CD4-positive, alpha-beta memory T cell (primary cell): ENCODE results near the gene TCF7L2. TPM values are rescaled to one million over a fixed set of nuclear protein-coding genes. Genes with fewer than 3 reads are reported as not detected.
A peak's percentile ranks its signal among the peaks of the same experiment; 100 is the strongest.

Experiments
- CTCF ChIA-PET: fragments of 350-600 bp; sonication (Branson Sonifier 250); formaldehyde crosslinking; loops from one replicate; lab custom pipeline; 2021; ENCODE audit warnings: inconsistent platforms; ENCODE audit not compliant: partially characterized antibody; lab: Charles Lee
- POLR2A ChIA-PET: fragments of 350-600 bp; sonication (Branson Sonifier 250); formaldehyde crosslinking; loops from one replicate; lab custom pipeline; 2021; ENCODE audit not compliant: partially characterized antibody; lab: Charles Lee
- DNase-seq, 5 donors: peaks; one replicate each; pipeline versions ENCODE4 v3.0.0 to v3.0.0-alpha.2; 2020 to 2022; ENCODE audit warnings: mixed read lengths in 1 of 5
- H3K27ac ChIP-seq: one replicate; pipeline ENCODE4 v1.7.0; 2013; ENCODE audit warnings: low read depth, low read length
- H3K27me3 ChIP-seq: 2 replicates; pipeline ENCODE4 v1.7.0; 2013; ENCODE audit warnings: mild to moderate bottlenecking, low read length, moderate library complexity; ENCODE audit not compliant: insufficient read depth
- H3K36me3 ChIP-seq: 2 replicates; pipeline ENCODE4 v1.7.0; 2013; ENCODE audit warnings: mild to moderate bottlenecking, low read length, moderate library complexity; ENCODE audit not compliant: insufficient read depth
- H3K4me1 ChIP-seq: 2 replicates; pipeline ENCODE4 v1.7.0; 2013; ENCODE audit warnings: mild to moderate bottlenecking, low read length, moderate library complexity; ENCODE audit not compliant: insufficient read depth
- H3K4me3 ChIP-seq, 2 donors: one replicate each; pipeline ENCODE4 v1.7.0; 2013; ENCODE audit warnings: low read length in 2 of 2, mild to moderate bottlenecking in 1 of 2
- H3K9me3 ChIP-seq, 2 donors: one replicate each; pipeline ENCODE4 v1.7.0; 2013; ENCODE audit warnings: low read length in 2 of 2, control low read depth in 1 of 2; ENCODE audit not compliant: control insufficient read depth in 1 of 2
- H3K27ac Mint-ChIP-seq, 7 donors: one replicate each; pipeline ENCODE4 v1.8.0; 2020 to 2021; ENCODE audit warnings: mixed read lengths in 7 of 7, mild to moderate bottlenecking in 6 of 7, inconsistent platforms in 3 of 7, moderate library complexity in 3 of 7
- H3K27me3 Mint-ChIP-seq, 2 donors: one replicate each; pipeline ENCODE4 v1.8.0; 2020 to 2021; ENCODE audit warnings: mixed read lengths in 2 of 2
- H3K36me3 Mint-ChIP-seq, 2 donors: one replicate each; pipeline ENCODE4 v1.8.0; 2020 to 2021; ENCODE audit warnings: mixed read lengths in 2 of 2, inconsistent platforms in 1 of 2, mild to moderate bottlenecking in 1 of 2
- H3K4me1 Mint-ChIP-seq, 4 donors: one replicate each; pipeline ENCODE4 v1.8.0; 2020 to 2021; ENCODE audit warnings: mixed read lengths in 4 of 4, mild to moderate bottlenecking in 1 of 4
- H3K4me3 Mint-ChIP-seq, 8 donors: one replicate each; pipeline ENCODE4 v1.8.0; 2020 to 2021; ENCODE audit warnings: mixed read lengths in 8 of 8, mild to moderate bottlenecking in 7 of 8, moderate library complexity in 6 of 8, inconsistent platforms in 3 of 8
- H3K9me3 Mint-ChIP-seq, 8 donors: one replicate each; pipeline ENCODE4 v1.8.0; 2020 to 2021; ENCODE audit warnings: mixed read lengths in 8 of 8, mild to moderate bottlenecking in 5 of 8, inconsistent platforms in 3 of 8, moderate library complexity in 1 of 8
- intact Hi-C: fragments of 100-400 bp; cut with micrococcal nuclease; formaldehyde crosslinking; loops from one replicate; pipeline ENCODE4 v1.15.1; 2023
- polyA plus RNA-seq, 2 donors: library from polyadenylated mRNA; unstranded; fragments of 300-500 nt; fragmentation: Illumina TruSeq; gene quantifications; one replicate each; pipeline ENCODE4 v1.2.3, GENCODE V29; 2021
- total RNA-seq, 2 experiments: library from RNA; stranded (reverse); gene quantifications; one replicate each; pipeline ENCODE4 v1.2.3, GENCODE V29; 2021

Gene TCF7L2
- total and polyA plus RNA-seq, 4 experiments from 2014 or later, result 0.16 to 3.2 (median 1.8) TPM

- no peaks in the 10 kb centered on the region for H3K4me1 ChIP-seq
- H3K9me3 Mint-ChIP-seq, result no peaks in the 10 kb centered on the region
- DNase-seq, result no peak
- no peaks in the 10 kb centered on the region for H3K36me3 ChIP-seq
- no peak overlapping the region for H3K4me3 ChIP-seq
- peaks cover 3 to 5% of the 10 kb centered on the region in 2 donors for H3K27me3 Mint-ChIP-seq
- H3K27me3 ChIP-seq, result no peaks in the 10 kb centered on the region
- H3K36me3 Mint-ChIP-seq, result no peaks in the 10 kb centered on the region
- POLR2A ChIA-PET, result no interaction called here
- intact Hi-C loops, result no loop called here
- no peaks in the 10 kb centered on the region for H3K9me3 ChIP-seq
- peaks cover 0 to 4% (median 0%) of the 10 kb centered on the region in 4 donors for H3K4me1 Mint-ChIP-seq
- CTCF ChIA-PET, result no interaction called here
- H3K27ac ChIP-seq, result no peak overlapping the region
- H3K4me3 Mint-ChIP-seq, result no peak overlapping the region
- H3K27ac Mint-ChIP-seq, result no peak overlapping the region
These were observed 50.4 kb downstream of the TCF7L2 start for GRCh38 chr10:113000442-113000841.

GRCh38 chr10:113000876-113001598, 51.0 kb downstream of the TCF7L2 start:
- POLR2A ChIA-PET, result no interaction called here

GRCh38 chr10:113001599-113002448, 51.8 kb downstream of the TCF7L2 start:
- no peak for DNase-seq
- peaks cover 13 to 16% of the 10 kb centered on the region in 2 donors for H3K27me3 Mint-ChIP-seq
- Histone ChIP-seq H3K36me3 (no peaks in the 10 kb centered on the region), H3K27me3 (peaks cover 4% of the 10 kb centered on the region), H3K4me3 (no peak overlapping the region), H3K9me3 (no peaks in the 10 kb centered on the region), H3K27ac (no peak overlapping the region), H3K4me1 (peaks cover 13% of the 10 kb centered on the region)
- peaks cover 7 to 18% (median 12%) of the 10 kb centered on the region in 4 donors for H3K4me1 Mint-ChIP-seq
- POLR2A ChIA-PET, result no interaction called here
- intact Hi-C loops, result no loop called here
- CTCF ChIA-PET, result interaction anchor here (0.6 kb wide), 1 partner anchor 52 kb away, joined by 3 read pairs; the partner anchor contains the start of gene TCF7L2
- no peaks in the 10 kb centered on the region for H3K36me3 Mint-ChIP-seq
- no peak overlapping the region for H3K4me3 Mint-ChIP-seq
- no peaks in the 10 kb centered on the region for H3K9me3 Mint-ChIP-seq
- no peak overlapping the region for H3K27ac Mint-ChIP-seq

More at GRCh38 chr10:113000876-113001598, 51.0 kb downstream of the TCF7L2 start:
- no peaks in the 10 kb centered on the region for H3K36me3 Mint-ChIP-seq
- H3K4me1 ChIP-seq, result peaks cover 5% of the 10 kb centered on the region
- no peak overlapping the region for H3K27ac ChIP-seq
- peaks cover 4% of the 10 kb centered on the region for H3K27me3 ChIP-seq
- intact Hi-C loops, result no loop called here
- no peak overlapping the region for H3K27ac Mint-ChIP-seq
- H3K4me1 Mint-ChIP-seq, result peaks cover 0 to 10% (median 4%) of the 10 kb centered on the region in 4 donors
- DNase-seq, result no peak
- H3K4me3 ChIP-seq, result no peak overlapping the region
- H3K27me3 Mint-ChIP-seq, result peaks cover 7 to 10% of the 10 kb centered on the region in 2 donors
- no peaks in the 10 kb centered on the region for H3K9me3 Mint-ChIP-seq
- H3K36me3 ChIP-seq, result no peaks in the 10 kb centered on the region
- CTCF ChIA-PET, result no interaction called here
- no peaks in the 10 kb centered on the region for H3K9me3 ChIP-seq
- no peak overlapping the region for H3K4me3 Mint-ChIP-seq

GRCh38 chr10:113002449-113002777, 52.4 kb downstream of the TCF7L2 start:
- peaks cover 13 to 24% (median 18%) of the 10 kb centered on the region in 4 donors for H3K4me1 Mint-ChIP-seq
- no peak overlapping the region for H3K4me3 Mint-ChIP-seq
- H3K36me3 Mint-ChIP-seq, result no peaks in the 10 kb centered on the region
- intact Hi-C loops, result no loop called here
- no peaks in the 10 kb centered on the region for H3K9me3 Mint-ChIP-seq
- H3K36me3 ChIP-seq, result no peaks in the 10 kb centered on the region
- H3K9me3 ChIP-seq, result no peaks in the 10 kb centered on the region
- no peak overlapping the region for H3K27ac ChIP-seq
- no peak for DNase-seq
- POLR2A ChIA-PET, result no interaction called here
- peaks cover 19% of the 10 kb centered on the region for H3K4me1 ChIP-seq
- CTCF ChIA-PET, result interaction anchor here (0.6 kb wide), 1 partner anchor 52 kb away, joined by 3 read pairs; the partner anchor contains the start of gene TCF7L2
- H3K27me3 Mint-ChIP-seq, result peaks cover 17 to 18% of the 10 kb centered on the region in 2 donors
- H3K27ac Mint-ChIP-seq, result no peak overlapping the region
- peaks cover 4% of the 10 kb centered on the region for H3K27me3 ChIP-seq
- H3K4me3 ChIP-seq, result no peak overlapping the region

GRCh38 chr10:113003052-113003451, 53.0 kb downstream of the TCF7L2 start:
- peaks cover 18 to 19% of the 10 kb centered on the region in 2 donors for H3K27me3 Mint-ChIP-seq
- ChIA-PET POLR2A (no interaction called here), CTCF (no interaction called here)
- no peaks in the 10 kb centered on the region for H3K9me3 ChIP-seq
- H3K27ac Mint-ChIP-seq, result no peak overlapping the region
- no peak overlapping the region for H3K27ac ChIP-seq
- no peaks in the 10 kb centered on the region for H3K36me3 ChIP-seq
- H3K4me3 Mint-ChIP-seq, result no peak overlapping the region
- DNase-seq, result no peak
- H3K27me3 ChIP-seq, result peaks cover 4% of the 10 kb centered on the region
- H3K4me1 ChIP-seq, result peaks cover 25% of the 10 kb centered on the region
- intact Hi-C loops, result no loop called here
- peaks cover 19 to 30% (median 24%) of the 10 kb centered on the region in 4 donors for H3K4me1 Mint-ChIP-seq
- no peak overlapping the region for H3K4me3 ChIP-seq
- H3K9me3 Mint-ChIP-seq, result no peaks in the 10 kb centered on the region
- no peaks in the 10 kb centered on the region for H3K36me3 Mint-ChIP-seq

GRCh38 chr10:113004069-113004618, 54.1 kb downstream of the TCF7L2 start:
- peaks cover 21 to 24% of the 10 kb centered on the region in 2 donors for H3K27me3 Mint-ChIP-seq
- Histone ChIP-seq H3K27me3 (peaks cover 4% of the 10 kb centered on the region), H3K9me3 (no peaks in the 10 kb centered on the region), H3K4me1 (peaks cover 29% of the 10 kb centered on the region), H3K36me3 (no peaks in the 10 kb centered on the region), H3K4me3 (no peak overlapping the region), H3K27ac (no peak overlapping the region)
- ChIA-PET POLR2A (no interaction called here), CTCF (no interaction called here)
- H3K4me1 Mint-ChIP-seq, result peaks cover 25 to 41% (median 31%) of the 10 kb centered on the region in 4 donors
- peak overlapping the region in 1 of 7 donors; percentile 49 for H3K27ac Mint-ChIP-seq
- intact Hi-C loops, result no loop called here
- no peak overlapping the region for H3K4me3 Mint-ChIP-seq
- H3K9me3 Mint-ChIP-seq, result no peaks in the 10 kb centered on the region
- H3K36me3 Mint-ChIP-seq, result no peaks in the 10 kb centered on the region
- no peak for DNase-seq

GRCh38 chr10:113005380-113005779, 55.3 kb downstream of the TCF7L2 start:
- Histone ChIP-seq H3K27me3 (peaks cover 4% of the 10 kb centered on the region), H3K4me3 (no peak overlapping the region), H3K36me3 (no peaks in the 10 kb centered on the region), H3K9me3 (no peaks in the 10 kb centered on the region), H3K27ac (no peak overlapping the region), H3K4me1 (peaks cover 29% of the 10 kb centered on the region)
- peaks cover 25 to 43% (median 31%) of the 10 kb centered on the region in 4 donors for H3K4me1 Mint-ChIP-seq
- H3K27ac Mint-ChIP-seq, result peak overlapping the region in 1 of 7 donors; percentile 47
- H3K4me3 Mint-ChIP-seq, result peak overlapping the region in 1 of 8 donors; percentile 7
- no peak for DNase-seq
- no peaks in the 10 kb centered on the region for H3K36me3 Mint-ChIP-seq
- ChIA-PET CTCF (no interaction called here), POLR2A (no interaction called here)
- intact Hi-C loops, result no loop called here
- peaks cover 30 to 33% of the 10 kb centered on the region in 2 donors for H3K27me3 Mint-ChIP-seq
- no peaks in the 10 kb centered on the region for H3K9me3 Mint-ChIP-seq
